GM18519 (cell line): ENCODE results near the gene ZNF385A.

Source experiments
- ATAC-seq: cut with Tn5 transposase; IDR thresholded peaks from one replicate; pipeline ENCODE4 v1.9.1; 2021; ENCODE audit warnings: mild to moderate bottlenecking, moderate library complexity; ENCODE audit not compliant: unreplicated experiment, low FRiP score

Gene ZNF385A

DNA sequence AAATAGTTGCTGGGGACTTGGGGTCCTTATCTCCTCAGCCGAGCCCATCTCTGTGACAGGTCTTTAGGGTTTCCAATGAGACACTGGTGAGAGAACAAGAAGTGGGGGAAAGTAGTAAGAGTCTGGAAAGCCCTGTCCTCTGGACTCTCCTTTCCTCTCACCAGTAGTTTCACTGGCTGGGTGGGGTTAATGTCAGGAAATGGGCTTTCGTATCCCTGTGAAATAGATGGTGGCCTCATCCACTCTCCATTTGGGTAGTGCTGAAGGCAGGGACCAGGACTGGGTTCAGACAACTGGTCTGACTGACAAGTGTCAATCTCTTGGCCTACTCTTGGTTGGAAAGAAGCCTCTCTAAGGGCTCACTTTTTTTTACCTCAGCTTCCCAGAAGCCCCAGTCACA, 7.5 kb downstream of the ZNF385A start:
- ATAC-seq, result no peak

DNA sequence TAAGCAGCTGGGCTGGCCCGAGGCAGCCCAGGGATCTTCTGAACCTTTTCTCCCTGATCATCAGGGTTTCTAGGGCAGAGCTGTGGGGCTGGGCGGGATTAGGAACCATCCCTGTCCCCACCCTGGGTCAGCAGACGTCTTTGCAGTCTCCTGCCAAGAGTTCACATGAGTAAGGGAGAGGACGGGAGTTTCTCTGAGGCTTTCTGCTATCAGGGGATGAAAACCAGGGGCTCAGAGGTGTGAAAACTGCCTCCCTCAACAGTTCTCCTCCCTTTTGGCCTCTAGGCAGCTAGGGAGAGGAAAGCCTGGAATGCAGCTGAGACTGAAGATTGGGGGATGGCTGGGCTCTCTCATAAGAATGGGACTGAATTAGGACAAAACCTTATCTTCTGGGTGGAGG, 7.9 kb downstream of the ZNF385A start:
- no peak for ATAC-seq

DNA sequence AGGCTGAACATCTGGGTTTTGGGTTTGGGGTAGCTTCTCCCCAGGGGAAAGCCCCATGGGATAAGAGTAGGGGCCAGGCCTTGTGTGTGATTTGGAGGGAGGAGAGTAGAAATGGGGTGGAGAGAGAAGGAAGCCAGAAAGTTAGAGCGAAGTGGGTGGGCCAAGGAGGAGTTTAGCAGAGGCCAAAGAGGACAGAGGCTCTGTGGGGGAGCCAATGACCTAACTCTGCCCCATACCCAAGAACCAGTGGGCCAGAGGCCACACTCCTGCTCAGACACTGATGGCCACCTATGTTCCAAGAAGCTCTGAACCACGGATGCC, 9.3 kb downstream of the ZNF385A start:
- no peak for ATAC-seq

DNA sequence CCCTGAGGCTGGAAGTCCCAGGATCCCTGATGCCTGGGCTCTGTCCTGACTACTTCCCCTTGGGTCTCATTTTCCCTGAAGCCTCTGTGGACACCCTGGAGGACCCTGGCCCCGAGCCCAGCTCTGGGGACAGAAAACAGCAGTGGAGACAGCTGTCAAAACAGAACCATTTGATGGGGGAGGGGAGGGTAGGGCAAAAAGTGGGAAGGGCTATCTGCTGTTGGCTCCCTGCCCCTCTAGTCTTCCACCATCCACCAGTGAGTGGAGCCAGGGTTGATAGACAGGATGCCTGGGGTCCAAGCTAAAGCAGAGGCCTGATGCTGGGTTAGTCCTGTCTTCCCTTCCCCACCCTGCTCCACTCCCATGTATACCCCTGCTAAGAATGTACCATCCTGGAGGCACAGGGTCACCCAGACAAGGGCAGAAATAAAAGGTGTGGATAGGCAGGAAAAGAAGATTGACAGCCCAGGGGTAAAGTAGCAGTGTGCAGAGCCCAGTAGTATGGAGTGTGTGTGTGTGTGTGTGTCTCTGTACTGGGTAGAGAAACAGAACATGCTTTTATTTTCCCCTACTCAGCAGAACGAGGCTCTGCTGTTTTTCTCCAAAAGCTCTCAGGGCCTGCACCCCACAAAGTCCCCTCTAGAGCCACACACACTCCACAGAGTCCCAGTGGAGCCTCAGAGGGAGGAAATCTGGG, 9.8 kb downstream of the ZNF385A start:
- no peak for ATAC-seq

DNA sequence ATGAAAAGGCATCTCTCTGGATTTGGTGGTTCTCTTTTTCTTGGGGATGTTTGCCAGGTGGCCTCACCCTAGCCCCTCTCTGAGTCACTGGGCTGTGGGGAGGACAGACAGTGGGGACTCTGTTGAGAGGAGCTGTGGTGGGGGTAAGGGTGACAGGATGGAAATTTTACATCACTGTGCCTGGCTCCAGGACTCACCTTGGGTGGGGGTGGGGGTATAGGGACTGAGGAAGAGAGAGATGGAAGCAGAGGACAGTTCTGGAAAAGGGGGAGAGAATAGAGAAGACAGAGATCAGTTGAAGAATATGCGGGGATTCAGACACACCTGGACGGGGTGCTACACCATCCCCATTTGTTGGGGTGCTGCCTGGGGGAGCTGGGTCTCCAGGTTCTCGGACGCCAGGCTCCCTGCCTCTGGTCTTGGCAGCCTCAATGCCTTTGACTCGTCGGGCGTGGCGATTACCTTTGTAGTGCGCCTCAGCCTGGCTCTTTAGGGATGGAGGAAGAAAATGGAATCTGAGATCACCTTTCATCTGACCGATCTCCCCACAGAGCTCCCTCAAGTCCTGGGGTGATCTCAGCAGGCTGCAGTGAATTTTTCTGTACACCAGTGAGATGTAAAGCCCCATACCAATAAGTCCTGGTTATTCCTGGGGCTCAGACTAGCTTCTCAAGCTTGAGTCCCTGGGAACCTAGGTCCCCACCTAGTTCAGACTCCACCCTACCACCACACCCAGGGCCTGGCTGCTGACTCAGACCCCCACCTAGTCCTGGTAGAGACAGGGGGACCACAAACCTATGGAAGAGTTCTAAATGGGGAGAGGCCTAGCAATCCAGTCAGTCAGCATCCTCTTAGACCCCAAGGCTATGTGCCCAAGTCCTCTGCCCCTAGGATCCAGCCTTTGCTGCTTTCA, 10.6 kb downstream of the ZNF385A start:
- no peak for ATAC-seq

DNA sequence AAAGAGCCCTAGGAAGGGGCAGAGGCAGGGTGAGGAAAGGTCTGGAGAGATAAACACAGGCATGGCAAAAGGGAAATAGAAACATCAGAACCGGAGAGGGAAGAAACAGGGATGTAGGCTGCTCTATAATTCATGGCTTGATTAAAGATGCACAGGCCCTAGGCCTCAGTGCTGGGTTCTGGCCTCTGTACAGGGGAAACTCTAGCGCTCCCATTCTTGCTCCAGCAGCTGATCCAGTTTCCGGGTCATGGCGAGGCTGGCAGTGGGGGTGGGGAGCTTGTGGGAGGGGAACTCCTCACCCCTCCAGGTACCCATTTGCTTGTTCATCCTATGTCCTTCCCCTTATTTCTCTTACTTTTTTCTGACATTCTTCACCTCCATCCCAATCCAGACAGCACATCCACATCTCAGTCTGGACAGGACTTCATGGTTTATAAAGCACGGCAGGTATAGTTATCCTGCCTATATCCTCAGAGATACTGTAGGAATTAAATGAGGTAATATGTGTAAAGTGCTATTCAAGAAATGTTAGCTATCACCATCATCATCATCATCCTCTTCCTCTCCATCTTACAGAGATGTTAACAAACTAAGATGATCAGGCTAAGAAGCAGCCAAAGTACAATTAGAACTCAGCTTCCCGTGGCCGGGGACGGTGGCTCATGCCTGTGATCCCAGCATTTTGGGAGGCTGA, 12.3 kb downstream of the ZNF385A start:
- ATAC-seq, result no peak

DNA sequence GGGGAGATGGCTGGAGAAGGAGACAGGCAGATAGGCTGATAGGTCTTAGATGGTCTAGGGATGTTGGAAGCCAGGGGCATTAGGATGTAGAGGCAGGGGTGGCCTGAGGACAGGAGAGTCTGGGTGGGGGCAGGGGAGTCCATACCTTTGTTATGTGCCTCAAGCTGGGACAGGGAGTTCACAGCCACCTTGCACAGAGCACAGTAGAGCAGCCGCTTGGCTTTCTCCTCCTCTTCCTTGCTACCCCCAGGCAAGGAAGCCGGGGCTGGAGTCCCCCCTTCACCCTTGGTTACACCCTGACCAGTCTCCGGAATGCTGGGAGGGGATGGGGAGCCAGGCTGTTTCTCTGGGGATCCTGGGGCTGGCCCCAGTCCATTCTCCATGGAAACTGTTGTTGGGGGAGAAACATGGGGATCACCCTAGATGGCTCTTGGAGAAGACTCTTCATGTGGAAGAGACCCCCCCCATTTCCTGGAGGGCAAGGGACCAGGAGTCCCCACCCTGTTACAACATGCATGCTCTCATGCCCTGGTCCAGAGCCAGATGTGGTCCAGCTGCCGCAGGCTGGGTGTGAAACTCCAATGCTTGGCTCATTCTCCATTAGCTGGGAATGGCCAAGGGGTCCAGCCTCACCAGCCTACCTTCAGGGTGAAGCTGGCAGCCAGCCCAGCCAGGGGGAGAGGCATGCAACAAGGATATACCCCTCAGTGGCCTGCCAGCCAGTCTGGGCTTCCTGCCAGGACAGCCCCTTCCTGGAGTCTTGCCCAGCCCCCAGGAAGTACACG, 13.0 kb downstream of the ZNF385A start:
- ATAC-seq, result no peak

DNA sequence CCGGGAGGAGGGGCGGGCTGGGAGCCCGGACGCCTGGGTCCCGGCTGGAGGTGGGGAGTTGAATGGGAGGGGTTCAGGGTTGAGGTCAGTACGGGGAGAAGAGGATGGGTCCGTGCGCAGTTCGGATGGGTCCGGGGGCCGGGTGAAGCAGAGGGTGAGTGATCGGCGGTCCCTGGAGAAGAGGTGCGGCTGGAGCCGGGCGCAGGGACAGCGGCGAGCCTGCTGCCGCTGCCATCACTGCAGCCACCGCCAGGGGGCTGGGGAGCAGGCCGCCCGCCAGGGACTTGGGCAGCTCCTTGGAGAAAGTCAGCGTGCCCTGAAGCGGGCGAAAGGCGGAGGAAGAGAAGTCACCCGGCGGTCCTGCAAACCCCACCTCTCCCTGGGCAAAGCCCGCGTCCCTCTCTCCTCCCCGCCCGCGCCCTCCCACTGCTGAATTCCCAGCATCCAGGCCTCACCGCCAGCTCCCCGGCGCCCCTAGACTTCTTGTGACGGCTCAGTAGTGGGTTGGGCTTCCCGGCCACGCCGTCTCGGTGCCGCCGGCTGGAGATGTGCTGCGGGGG, 14.3 kb downstream of the ZNF385A start:
- ATAC-seq, result no peak

DNA sequence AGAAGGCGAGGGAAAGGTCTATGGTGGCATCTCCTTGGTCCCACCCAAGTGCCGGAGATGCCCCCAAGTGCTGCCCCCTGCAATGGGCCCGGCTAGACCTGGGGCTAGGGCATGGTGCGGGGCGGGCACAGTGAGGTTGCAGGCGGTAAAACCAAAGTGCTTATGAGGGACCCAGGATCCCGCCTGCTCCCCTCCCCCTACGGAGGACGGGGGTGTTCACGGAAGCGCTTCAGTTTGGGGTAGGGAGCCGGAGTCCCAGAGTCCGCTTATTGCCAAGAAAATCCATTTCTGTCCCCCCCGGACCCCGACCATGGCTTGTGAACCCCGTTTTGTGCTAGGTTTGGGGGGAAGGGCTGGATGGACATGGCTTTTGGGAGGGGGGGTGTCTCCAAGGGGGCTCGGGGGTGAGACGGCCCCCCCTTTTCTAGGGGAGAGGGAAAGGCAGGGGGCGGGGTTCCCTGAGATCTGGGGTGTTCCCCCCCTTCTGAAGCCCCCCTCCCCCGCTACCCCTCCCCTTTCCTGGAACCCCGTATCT, 14.9 kb downstream of the ZNF385A start:
- no peak for ATAC-seq

DNA sequence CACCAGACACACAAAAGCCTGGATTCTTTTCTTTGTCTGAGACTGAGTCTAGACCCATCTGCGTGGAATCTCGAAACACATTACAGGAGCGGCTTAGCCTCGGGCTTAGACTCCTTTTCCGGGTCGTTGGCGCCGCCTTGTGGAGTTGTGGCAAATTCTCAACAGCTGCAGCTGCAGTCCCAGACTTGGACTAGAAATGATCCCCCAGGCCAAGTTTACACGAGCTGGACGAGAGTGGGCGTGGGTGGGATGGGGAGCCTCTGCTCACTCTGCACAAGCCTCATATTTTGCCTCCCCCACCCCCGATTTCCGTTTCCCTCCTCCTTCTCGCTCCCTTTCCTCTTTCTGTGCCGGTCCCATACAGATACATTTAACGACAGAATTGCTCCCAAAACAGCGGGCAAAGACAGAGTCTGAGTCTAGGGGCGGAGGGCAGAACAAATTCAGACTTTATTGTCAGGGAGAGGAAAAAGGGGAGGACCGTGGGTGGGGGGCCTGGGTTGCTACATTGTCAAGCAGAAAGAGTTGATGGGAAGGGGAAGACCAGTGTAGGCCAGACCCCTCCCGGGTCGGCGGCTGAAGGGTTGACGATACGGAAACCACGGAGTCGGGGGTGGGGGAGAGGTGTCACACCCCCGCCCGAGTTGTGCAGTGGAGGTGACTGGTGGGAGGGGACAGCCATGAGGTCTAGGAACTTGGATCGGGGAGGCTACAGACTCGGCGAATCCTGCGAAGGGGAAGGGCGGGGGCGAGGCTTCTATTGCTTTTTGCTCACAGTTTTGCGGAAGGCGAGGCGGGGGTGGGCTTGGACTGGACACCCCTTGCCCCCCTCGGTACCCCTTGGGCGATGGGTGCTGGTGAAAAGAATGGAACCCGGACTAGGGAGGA, 15.6 kb downstream of the ZNF385A start:
- peak; percentile 62 for ATAC-seq

DNA sequence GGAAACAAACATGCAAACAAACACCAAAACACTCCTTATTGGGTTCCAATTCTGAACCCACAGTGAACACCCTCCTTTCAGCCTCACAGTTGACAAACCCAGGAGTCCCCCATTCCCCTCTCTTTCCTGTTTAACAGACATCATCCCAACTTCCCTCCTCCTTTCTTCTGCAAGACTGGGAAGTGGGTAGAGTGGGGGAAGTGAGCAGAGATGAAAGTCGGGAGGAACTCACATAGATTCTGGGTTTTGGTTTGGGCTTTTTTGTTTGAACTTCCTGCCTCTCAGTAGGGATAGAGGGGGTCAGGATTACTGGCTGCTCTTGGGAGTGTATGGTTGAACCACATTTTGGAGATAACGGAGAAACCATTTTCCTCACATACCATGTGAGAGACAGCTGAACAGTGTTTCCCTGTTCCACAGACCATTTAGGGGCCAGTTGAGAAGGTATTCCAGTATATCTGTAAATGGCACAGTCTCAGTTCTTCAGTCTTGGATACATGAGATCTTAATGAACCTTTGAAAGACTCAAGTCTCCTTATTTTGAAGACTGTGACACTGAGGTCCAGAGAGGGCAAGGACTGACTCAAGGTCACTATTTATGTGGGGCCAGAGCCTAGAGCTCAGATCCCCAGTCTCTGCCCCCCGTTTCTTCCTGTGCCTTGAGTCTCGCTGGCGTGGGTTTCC, 16.4 kb downstream of the ZNF385A start:
- ATAC-seq, result no peak

DNA sequence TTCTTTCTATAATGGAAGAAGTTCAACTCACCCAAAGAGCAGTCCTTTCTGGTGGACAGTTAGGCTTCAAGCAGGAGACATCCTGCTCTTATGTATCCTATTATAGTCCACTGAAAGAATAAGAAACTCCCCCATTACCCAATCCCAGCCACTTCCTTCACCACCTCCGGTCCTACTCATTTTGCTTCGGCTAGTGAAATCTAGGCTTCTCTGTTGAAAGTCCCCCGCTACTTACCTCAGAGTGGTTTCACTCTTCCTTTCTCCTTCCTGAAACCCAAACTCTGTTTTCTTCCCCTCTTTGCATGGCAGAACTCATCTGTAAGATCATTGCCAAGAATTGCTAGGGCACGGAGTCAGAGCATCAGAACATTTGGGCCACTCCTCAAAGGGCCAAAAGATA, 20.1 kb downstream of the ZNF385A start, which contains the start of gene GPR84:
TSS of gene GPR84 (minus strand) at position 74 of the 400 bp plus-strand sequence. CDS start 635 bp downstream, outside the sequence.
- no peak for ATAC-seq

DNA sequence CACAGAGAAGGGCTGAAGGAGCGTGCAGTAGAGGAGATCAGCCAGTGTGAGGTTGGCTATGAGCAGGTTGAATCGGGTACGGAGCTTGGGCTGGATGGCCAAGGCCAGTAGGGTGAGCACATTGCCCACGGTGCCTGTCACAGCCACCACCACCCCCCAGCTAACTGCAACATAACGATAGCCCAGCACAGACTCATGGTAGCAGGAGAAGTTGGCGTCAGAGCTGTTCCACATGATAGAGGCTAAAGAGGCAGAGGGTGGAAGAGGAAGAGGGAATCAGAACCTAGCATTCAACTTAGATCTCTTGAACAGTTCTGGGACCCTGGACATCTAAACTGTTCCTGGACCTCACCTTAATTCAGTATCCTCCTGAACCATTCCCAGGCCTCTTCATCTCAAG, 20.9 kb downstream of the ZNF385A start:
- ATAC-seq, result no peak

DNA sequence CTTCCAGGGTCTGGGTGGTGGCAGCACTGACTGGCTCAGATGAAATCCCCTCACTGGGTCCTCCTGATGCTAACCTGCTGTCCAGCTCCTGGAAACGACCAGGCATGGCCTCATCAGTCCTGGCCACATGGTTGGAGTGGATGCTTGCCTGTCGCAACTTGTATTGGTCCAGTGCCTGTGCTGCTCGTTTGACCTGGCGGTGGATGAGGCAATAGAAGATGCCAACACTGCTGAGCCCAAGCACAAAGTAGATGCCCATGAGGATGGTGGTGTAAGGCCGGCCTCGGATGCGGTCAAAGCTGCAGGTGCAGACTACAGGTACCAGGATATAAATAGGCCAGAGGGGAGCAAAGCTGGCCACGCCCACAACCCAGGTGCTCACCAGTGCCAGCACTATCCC, 21.5 kb downstream of the ZNF385A start:
- ATAC-seq, result no peak

DNA sequence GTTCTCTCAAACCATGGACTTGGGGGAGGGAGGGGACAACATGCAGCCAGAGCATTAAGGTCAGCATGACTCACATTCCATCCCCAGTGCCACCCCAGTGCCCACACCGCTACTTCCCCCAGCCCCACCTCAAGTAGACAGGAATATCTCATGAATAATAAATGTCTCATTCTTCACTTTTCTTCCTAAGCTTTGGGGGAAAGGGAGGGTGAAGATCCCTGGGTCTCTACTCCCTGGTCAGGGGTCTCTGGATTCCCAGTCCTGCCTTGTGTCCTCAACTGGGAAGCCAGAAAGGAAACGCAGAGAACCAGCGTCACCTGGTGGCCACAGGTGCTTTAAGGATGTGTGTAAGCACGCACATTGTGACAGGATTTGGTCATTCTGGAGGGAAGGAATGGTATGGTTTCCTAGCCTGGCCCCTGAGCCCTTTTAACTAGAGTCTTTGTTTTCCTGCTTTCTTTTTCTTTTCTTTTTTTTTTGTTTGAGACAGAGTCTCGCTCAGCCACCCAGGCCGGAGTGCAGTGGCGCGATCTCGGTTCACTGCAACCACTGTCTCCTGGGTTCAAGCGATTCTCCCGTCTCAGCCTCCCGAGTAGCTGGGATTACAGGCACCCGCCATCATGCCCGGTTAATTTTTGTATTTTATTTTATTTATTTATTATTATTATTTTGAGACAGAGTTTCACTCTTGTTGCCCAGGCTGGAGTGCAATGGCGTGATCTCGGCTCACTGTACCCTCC, 23.6 kb downstream of the ZNF385A start:
- ATAC-seq, result no peak

DNA sequence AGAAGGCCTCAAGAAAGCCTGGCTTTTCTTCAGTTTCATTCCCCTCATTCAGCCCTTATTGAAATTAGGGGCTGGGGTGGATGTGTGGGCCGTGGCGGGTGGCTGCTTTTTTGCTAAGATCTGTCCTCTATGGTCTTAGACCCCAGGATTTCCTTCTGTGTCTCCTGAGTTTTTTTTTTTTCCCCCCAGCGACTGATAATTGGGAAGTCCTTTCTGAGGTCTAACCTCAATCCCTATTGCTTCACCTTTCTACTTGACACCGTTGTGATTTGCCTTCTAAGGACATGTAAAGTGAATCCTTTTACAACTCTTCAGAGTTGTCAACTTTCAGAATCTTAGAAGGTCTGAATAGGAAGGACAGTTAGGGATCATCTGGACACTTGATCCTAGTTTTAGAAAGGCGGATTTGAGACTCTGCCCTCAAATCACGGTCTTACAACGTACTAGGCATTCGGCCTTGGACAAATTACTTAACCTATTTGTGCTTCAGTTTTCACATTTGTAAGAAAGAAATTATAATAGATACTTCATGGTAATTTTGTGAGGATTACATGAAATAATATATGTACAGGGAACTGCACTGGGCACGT, 24.7 kb downstream of the ZNF385A start:
- no peak for ATAC-seq
